Fibroblast of skin of left biceps (primary cell): ENCODE results near the gene IL1F10.

Experiments used
- DNase-seq, 2 experiments: peaks; one replicate each; pipeline ENCODE4 v3.0.0-alpha.2; 2013; ENCODE audit warnings: low read depth in 2 of 2

IL1F10 gene, protein sequence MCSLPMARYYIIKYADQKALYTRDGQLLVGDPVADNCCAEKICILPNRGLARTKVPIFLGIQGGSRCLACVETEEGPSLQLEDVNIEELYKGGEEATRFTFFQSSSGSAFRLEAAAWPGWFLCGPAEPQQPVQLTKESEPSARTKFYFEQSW

DNA sequence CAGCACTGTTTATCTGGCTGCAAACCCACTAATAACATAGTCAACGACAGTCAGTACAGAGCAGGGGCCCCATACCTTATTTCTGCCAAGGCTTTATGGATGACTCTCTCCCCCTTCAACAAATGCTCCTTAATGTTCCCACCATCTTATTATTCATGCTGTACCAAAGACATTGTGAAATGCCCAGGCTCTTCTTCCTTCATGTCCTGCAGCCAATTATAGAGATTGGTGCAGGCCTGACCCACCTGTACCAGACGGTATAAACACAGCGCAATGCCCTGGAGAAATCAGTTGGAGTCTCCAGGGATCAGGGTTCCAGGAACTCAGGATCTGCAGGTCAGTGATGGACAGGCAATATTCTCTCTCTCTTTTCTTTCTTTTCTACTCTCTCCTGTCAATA is at the start of gene IL1F10:
Gene IL1F10, plus strand, starts transcription at position 290 of the 400 bp plus-strand sequence. CDS start 4,769 bp downstream, outside the sequence.
- DNase-seq = no peak

DNA sequence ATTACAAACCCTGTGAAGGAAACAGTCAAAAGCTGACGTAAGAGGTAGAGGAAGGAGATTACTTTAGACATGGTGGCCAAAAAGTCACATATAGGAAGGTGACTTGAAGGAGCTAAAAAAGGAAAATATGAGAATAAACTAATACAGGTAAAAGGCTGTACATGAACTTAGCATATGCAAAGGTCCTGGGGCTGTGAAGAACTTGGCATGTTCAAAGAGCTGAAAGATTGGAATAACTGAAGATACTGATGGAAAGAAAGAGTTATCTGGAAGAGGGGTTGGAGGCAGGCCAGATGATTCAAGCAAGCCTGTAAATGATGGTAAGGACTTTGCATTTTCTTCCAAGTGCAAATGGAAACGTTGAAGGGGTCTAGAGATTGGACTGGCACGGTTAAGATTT is 49.3 kb upstream of the IL1F10 start:
- no peak for DNase-seq

DNA sequence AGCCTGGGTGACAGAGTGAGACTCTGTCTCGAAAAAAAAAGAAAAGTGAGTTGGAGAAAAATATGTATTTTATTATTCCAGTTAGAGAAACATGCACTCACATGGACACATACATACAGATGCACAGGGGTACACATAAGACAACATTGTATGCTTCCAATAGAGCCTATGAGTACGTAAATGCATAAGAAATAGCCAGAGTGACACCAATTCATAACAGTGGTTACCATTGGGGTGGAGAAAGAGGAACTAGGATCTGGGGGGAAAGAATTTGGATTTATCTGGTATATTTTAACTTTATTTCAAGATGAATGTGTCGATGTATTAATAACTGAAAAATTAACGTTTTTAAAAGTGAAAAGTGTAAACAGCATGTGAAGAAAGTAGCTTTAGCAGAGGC is 46.5 kb upstream of the IL1F10 start:
- DNase-seq = no peak

DNA sequence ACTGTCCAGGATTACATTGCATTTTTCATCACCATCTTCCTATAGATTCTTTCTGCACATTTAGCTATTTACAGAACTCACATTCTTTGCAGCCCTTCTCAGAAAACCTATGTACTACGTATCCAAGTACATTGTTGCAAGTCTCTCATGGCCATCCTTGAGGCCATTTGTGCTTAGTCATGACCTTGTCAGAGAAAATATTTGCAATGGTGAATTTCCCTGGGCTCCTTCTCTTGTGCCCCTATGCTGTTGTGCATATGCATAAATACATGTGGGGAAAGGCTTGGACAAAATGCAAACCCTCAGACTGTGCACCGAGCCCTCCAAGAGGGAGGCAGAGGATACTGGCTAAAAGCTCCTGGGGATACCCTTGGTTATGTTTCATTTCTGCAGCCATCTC is 43.0 kb upstream of the IL1F10 start:
- DNase-seq = no peak

DNA sequence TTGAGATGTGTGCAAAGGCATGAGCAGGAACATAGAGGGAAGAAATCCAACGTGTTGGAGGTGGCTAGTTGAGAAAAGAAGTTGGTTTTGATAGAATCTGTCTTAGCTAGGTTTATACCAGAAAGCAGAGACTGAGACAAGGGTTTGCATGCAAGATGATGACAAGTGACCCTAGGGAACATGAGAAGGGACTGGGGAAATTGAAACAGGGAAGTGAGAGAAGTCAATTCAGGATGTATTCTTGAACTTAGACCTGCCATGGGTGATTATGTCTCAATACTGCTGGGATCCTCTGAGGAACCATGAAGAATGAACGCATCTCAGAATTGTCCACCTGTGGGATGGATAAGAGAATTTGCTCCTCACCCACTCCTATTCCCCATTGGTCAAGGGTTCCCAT is 42.0 kb upstream of the IL1F10 start:
- no peak for DNase-seq

DNA sequence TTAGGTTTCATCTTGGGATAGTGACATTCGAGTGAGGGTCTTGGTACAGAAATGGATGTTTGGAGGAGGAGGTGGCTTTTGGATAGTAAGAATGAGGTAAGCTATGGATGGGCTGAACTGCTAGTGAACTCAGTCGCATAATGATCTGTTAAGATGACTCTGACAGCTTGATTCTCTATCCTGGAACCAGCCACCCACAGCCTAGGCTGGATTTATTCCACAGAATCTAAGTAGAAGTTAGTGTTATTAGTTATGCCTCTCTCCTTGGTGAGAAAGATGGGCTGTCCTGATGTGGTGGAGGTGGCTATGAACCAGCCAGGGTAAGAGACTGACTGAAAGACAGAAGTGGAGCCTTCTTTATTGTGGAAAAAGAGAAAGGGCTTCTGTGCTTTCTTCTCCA is 40.1 kb upstream of the IL1F10 start:
- no peak for DNase-seq

DNA sequence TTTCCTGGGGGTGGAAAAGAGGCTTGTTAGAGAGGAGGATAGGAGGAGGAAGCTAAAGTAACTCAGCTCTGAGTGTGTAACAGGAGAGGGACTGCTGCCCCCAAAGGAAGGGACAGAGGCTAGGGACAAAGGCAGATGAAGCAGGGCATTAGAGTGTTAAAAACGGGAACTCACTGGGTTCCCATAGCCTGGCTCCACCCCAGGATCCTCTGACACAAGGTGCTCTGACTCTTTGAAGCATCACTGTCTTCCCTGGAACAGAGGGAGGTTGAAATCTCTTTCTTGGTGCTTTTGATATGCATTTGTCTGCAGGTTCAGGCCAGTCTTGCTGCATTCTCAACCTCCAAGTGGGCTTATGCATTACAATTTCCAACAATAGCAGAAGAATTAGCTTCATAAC is 39.7 kb upstream of the IL1F10 start:
- DNase-seq = no peak

DNA sequence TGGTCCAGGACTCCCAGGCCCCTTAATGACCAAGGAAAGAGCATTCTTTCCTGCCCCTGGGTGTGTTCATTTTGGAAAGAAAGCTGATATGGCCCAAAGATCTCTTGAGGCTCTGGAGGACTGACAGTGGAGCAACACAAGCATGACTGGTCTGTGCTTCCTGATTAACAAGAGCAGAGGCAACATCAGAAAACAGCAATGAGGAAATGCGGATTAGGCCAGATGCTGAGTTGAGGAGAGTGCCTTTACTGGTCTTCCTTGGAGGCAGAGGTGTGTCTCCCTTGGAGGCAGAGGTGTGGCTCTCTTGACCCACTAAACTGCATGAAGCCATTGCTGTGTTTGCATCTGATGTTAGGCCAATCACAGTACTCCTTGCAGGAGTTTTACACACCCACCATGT is 35.0 kb upstream of the IL1F10 start:
- no peak for DNase-seq

DNA sequence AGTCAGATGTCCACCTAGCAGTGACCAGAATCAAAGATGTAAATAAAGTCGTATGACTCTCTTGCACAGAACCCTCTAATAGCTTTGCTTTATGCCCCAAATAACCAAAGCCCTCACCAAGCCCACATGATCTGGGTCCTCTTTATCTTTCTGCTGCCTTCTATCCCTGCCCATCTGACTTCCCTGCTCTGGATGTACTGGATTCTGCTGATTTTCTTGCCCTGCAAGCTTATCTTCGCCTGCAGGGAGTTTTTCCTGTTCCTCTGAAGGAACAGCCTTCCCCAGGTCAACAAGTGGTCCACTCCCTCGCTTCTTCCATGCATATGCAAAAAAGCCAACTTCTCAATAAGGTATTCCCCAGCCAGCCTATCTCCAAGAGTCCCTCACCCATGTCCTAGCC is 33.8 kb upstream of the IL1F10 start:
- no peak for DNase-seq

DNA sequence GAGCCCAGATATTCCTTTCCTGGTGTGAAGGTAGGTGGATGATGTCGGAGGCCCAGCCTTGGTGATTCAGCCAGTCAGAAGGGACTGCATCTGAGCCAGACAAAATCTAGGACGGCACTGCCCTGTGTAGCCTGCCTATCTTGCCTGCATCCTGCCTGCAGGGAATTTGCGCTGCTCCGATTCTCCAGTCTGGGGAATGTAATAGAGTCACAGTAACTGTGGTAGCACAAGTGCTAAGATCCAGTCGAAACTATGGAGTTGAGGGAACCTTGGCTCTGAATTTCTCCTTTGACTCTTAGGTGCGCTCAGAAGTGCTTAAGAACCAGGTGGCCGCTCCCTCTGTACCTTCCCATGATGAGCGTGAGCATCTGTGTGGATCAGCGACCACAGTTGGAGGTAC is 31.0 kb upstream of the IL1F10 start:
- DNase-seq = no peak

DNA sequence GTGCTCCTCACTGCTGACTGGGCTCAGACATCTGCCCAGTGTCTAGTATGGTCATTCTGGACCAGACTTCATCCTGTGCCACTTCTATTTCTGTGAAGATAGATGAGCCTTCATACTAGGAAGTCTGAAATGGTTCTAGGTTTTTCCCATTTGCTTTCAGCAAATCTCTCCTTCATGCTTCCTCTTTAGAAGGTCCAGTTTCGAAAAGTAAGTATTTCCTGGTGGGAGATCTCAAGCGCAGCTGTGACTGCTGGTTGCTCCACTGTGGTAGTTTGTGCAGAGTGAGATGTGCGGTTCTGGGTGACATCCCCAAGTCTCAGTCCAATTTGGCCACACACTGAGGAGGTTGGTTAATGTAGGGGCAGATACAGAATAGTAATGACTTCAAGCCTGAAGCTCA is 29.5 kb upstream of the IL1F10 start:
- DNase-seq = no peak

DNA sequence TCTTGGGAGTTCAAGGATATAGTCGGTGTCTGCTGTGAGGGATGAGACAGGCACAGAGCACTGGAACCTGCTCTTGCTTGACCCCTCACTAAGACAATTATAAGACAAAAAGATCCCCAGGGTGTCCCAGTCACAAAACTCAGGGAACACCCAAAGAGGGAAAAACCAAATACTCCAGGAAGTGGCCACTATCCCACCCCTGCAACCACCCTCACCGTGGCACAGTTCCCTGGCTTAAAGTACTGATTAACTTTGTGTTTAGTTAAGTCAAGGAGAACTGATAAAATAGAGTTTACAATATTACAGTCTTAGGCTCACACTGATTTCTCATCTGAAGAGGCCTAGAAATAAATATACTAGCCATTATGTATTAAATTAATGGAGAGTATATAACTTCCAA is 28.6 kb upstream of the IL1F10 start:
- DNase-seq = no peak

DNA sequence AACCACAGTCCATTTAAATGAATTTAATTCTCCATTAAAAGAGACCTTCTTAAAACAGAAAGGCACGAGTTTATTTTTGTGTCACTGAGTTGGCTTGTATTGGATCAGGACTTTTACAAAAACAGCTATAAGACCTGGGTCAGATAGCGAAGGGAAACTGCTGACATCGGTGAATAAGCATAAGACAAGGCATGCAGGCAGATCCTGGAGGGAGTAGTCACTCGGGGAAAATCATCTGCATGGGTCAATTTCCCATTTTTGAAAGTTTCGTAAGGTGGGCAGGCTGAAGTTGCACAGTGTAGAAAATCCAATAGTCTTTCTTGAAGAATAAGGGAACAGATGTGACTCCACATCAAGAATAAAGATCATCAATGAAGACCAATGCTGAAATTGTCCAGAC is 28.1 kb upstream of the IL1F10 start:
- DNase-seq = no peak

DNA sequence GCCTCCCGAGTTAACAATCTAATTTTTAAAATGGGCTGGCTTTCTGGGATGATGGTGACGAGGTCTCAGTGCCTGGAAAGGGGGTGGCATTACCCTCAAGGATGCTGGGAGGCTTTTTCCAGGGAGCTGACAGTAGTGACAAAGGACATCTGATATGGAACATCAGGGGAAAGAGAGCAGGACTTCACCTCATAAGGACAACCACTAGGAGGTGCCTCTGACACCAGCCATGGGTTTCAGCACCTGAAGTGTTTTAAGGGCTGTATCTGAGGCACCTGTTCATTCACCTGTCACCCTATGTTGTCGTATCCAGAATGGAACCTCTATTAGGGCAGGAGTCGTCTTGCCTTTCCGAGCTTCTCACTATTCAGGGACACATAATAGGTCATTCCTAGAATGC is 25.9 kb upstream of the IL1F10 start:
- no peak for DNase-seq

DNA sequence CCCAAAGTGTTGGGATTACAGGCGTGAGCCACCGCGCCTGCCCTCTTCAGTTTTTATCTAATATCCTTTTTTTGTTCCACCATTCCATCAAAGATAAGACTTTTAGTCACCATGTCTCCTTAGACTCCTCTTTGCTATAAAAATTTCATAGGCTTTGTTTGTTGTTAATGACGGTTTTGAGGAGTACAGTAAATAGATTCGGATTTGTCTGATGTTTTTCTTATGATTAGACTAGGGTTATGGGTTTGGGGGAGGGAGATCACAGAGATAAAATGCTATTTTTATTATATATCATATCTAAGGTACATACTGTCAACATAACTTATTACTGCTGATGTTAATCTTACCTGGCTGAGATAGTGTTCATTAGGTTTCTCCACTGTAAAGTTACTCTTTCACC is 21.3 kb upstream of the IL1F10 start:
- DNase-seq = no peak

DNA sequence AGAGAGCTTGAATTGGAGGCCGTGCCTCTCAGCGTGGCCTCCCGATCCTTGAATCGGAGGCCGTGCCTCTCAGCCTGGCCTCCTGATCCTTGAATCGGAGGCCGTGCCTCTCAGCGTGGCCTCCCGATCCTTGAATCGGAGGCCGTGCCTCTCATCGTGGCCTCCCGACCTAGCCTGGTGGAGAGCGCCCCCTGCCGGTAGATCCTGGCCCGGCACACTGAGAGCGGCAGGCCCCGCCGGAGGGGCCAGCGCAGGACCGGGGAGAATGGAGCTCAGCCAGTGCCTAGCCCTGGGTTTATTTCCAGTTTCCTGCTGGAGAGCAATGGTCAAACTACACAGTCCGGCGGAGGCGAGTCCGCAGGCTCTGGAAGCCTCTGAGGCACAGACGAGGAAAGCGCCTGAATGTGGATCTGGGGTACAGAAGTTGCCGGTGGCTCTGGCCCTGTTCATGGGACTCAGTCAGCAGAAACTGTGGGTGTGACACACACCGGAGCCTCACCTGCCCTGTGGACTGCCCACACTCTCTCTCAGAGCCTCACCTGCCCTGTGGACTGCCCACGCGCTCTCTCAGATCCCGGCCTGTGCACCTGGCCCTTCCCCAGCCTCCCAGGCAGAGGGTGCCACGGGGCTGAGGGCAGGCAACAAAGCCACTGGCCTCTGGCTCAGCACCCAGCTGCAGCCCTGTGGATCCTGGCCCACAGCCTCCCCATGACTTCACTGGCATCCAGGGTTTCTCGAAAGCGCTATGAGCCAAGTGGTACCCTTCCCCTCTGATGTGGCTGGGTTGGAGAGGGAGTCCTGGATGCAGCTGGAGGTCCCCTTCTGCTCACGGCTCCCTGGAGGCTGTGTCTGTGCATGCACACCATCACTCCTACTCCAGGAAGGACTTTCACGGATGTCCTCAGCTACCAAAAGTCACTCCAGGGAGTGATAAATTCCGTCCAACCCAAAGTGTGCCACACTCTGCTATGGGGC is 16.6 kb upstream of the IL1F10 start:
- DNase-seq = no peak

DNA sequence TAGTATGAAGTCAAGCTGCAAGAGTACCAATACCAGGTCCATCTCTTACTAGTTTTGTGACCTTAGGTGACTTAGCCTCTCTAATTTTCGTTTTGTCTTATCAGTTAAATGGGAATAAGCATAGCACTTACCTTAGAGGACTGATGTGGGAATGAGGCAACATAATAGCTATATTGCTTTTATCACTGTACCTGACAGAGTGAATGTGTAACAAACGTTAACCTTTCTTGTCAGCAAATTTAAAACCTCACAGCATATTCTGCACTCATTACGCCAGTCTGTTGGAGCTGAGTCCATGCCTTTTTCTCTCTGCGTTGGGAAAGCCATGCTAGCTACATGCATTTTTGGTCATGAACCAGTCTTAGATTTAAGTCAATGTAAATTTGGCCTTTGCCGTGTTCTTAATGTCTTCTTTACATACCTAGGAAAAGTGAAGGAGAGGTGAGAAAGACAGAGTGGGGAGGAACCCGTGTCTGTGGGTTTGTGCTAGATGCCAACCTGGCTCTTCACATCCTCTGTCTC is 15.3 kb upstream of the IL1F10 start, which contains the start of gene IL36B:
Gene IL36B, minus strand, starts transcription at position 472 of the 522 bp plus-strand sequence.
- no peak for DNase-seq

DNA sequence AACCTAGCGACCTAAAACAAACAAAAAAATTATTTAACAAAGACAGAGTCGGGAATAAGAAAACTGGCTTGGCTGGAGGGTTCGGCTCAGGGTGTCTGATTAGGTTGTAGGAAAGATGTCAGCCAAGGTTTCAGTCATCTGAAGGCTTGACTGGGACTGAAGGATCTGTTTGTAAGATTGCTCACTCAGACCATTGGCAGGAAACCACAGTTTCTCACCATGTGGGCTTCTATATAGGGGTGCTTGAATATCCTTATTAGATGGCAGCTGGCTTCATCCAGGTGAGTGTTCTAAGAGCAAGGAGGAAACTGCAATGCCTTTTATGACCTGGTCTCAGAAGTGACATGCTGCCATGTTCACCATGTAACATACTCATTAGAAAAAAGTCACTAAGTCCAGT is 14.1 kb upstream of the IL1F10 start:
- DNase-seq = no peak

DNA sequence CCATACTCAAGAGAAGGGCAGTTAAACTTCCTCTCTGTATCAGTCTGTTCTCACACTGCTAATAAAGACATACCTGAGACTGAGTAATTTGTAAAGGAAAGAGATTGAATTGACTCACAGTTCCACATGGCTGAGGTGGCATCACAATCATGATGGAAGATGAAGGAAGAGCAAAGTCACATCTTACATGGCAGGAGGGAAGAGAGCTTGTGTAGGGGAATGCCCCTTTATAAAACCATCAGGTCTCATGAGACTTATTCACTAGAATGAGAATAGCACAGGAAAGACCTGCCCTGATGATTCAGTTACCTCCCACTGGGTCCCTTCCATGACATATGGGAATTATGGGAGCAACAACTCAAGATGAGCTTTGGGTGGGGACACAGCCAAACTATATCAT is 13.7 kb upstream of the IL1F10 start:
- DNase-seq = no peak

DNA sequence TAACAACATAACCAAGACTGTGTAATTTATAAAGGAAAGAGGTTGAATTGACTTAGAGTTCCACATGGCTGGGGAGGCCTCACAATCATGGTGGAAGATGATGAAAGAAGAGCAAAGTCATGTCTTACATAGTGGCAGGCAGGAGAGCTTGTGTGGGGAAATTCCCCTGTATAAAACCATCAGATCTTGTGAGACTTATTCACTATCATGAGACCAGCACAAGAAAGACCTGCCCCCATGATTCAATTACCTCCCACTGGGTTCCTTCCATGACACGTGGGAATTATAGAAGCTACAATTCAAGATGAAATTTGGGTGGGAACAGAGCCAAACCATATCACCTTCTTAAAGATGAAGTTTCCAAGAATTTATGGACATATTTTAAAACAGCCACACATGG is 11.2 kb upstream of the IL1F10 start:
- no peak for DNase-seq

DNA sequence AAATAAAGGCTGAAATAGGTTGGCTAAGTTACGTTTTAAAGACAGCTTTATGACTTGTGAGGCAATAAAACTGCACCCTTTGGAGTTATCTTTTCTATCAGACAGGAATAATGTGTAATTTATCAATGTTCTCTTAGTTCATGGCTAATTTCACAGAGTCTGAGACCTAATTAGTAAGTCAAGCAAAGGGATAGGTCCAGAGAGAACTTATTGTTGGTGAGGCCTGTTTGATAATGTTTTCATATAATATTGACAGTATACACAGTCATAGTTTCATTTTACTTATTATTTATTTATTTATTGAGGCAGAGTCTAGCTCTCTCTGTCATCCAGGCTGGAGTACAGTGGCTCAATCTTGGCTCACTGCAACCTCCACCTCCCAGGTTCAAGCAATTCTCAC is 10.7 kb upstream of the IL1F10 start:
- DNase-seq = no peak

DNA sequence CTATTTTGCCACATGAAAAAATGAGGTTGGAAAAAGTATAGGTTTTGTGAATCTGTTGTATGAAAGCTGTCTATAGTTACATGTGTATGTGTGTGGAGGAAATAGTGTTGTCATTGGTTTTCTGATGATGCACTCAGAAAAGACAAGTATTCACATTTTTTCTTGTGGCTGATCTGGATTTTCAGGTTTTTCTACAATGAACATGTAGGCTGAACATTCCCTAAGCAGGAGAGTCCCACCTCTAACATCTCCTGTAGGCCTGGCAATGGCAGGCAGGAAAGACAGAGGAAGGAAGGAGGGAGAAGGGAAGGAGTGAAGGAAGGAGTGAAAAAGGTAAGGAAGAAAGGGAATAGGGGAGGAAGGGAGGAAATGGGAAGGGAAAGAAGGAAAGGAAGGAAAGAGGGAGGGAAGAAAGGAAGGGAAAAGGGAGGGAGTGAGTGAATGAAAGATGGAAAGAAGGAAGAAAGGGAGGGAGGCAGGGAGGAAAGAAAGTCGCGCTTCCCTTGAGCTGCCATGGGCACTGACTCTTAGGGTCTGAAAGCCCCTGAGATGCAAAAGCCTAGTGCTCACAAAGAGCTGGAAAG is 9.3 kb upstream of the IL1F10 start:
- DNase-seq = no peak
